HEK293 (cell line): ENCODE data around the gene DEFB110.

Source experiments
- CTCF ChIA-PET: fragments of 350-600 bp; formaldehyde crosslinking; extraction: SDS; loops from one replicate; lab custom pipeline; 2021; ENCODE audit warnings: antibody characterized with exemption; lab: Yijun Ruan, JAX
- POLR2A ChIA-PET: fragments of 300-600 bp; formaldehyde crosslinking; extraction: SDS; loops from one replicate; lab custom pipeline; 2020; ENCODE audit warnings: antibody characterized with exemption, inconsistent platforms; lab: Yijun Ruan, JAX
- H3K27ac ChIP-seq: fragments of 200-500 bp; sonication (Bioruptor generic); 2 replicates; pipeline ENCODE4 v1.5.1; 2014; ENCODE audit warnings: low read depth, low read length, control low read depth, inconsistent platforms; ENCODE audit errors: extremely low read depth
- H3K36me3 ChIP-seq, 2 experiments: fragments of 200-500 bp in 1 of 2; sonication (Bioruptor generic) in 1 of 2; 1 replicate in 1 of 2; 2 replicates in 1 of 2; pipeline ENCODE4 v1.5.1; 2014 to 2017; ENCODE audit warnings: inconsistent platforms in 2 of 2, low read length in 2 of 2; ENCODE audit not compliant: control insufficient read depth in 2 of 2, insufficient read depth in 1 of 2
- H3K4me1 ChIP-seq: fragments of 200-500 bp; sonication (Bioruptor generic); 2 replicates; pipeline ENCODE4 v1.5.1; 2014; ENCODE audit warnings: mild to moderate bottlenecking, low read length, inconsistent platforms; ENCODE audit not compliant: control insufficient read depth, insufficient read depth
- H3K4me3 ChIP-seq: 2 replicates; pipeline ENCODE4 v1.5.1; 2011; ENCODE audit warnings: low read depth, mild to moderate bottlenecking, control low read depth, low read length, moderate library complexity
- H3K9me3 ChIP-seq: fragments of 200-500 bp; sonication (Bioruptor generic); 2 replicates; pipeline ENCODE4 v1.5.1; 2014; ENCODE audit warnings: low read depth, low read length, inconsistent platforms; ENCODE audit not compliant: control insufficient read depth, insufficient read depth
- BCL6B ChIP-seq: fragments of 450-650 bp; formaldehyde crosslinking; IDR thresholded peaks from 2 replicates; pipeline ENCODE4 v1.5.1; 2017; ENCODE audit warnings: missing biosample characterization, missing genetic modification characterization
- ELK4 ChIP-seq: IDR thresholded peaks from 2 replicates; pipeline ENCODE4 v1.6.1; 2011; ENCODE audit warnings: mild to moderate bottlenecking, low read depth, low read length, borderline replicate concordance
- MYNN ChIP-seq: fragments of 450-650 bp; formaldehyde crosslinking; IDR thresholded peaks from 2 replicates; pipeline ENCODE4 v1.5.1; 2016; ENCODE audit warnings: missing biosample characterization, missing genetic modification characterization, borderline replicate concordance
- REPIN1 ChIP-seq: fragments of 450-650 bp; formaldehyde crosslinking; IDR thresholded peaks from 2 replicates; pipeline ENCODE4 v1.5.1; 2017; ENCODE audit warnings: missing biosample characterization, missing genetic modification characterization, low read depth
- YY2 ChIP-seq: fragments of 450-650 bp; formaldehyde crosslinking; IDR thresholded peaks from 2 replicates; pipeline ENCODE4 v1.5.1; 2016; ENCODE audit warnings: missing biosample characterization, missing genetic modification characterization
- ZNF175 ChIP-seq: fragments of 450-650 bp; formaldehyde crosslinking; IDR thresholded peaks from 2 replicates; pipeline ENCODE4 v1.5.1; 2016; ENCODE audit warnings: missing biosample characterization, missing genetic modification characterization
- ZNF19 ChIP-seq: fragments of 450-650 bp; formaldehyde crosslinking; IDR thresholded peaks from 2 replicates; pipeline ENCODE4; 2016; ENCODE audit warnings: missing biosample characterization, missing genetic modification characterization, low read depth
- ZNF2 ChIP-seq: fragments of 450-650 bp; formaldehyde crosslinking; IDR thresholded peaks from 2 replicates; pipeline ENCODE4 v1.5.1; 2016; ENCODE audit warnings: missing biosample characterization, missing genetic modification characterization
- ZNF513 ChIP-seq: fragments of 450-650 bp; IDR thresholded peaks from 2 replicates; pipeline ENCODE4 v1.5.1; 2018; ENCODE audit warnings: missing biosample characterization, missing genetic modification characterization
- ZNF548 ChIP-seq: fragments of 450-650 bp; formaldehyde crosslinking; IDR thresholded peaks from 2 replicates; pipeline ENCODE4 v1.5.1; 2016; ENCODE audit warnings: missing biosample characterization, missing genetic modification characterization
- ZNF561 ChIP-seq: fragments of 450-650 bp; IDR thresholded peaks from 2 replicates; pipeline ENCODE4 v1.5.1; 2018; ENCODE audit warnings: missing biosample characterization, missing genetic modification characterization, borderline replicate concordance
- ZNF645 ChIP-seq: fragments of 450-650 bp; formaldehyde crosslinking; IDR thresholded peaks from 2 replicates; pipeline ENCODE4; 2016; ENCODE audit warnings: missing biosample characterization, missing genetic modification characterization
- ZNF654 ChIP-seq: fragments of 450-650 bp; formaldehyde crosslinking; IDR thresholded peaks from 2 replicates; pipeline ENCODE4 v1.5.1; 2016; ENCODE audit warnings: low read depth, missing biosample characterization, missing genetic modification characterization
- ZNF658 ChIP-seq: fragments of 450-650 bp; formaldehyde crosslinking; IDR thresholded peaks from 2 replicates; pipeline ENCODE4; 2016; ENCODE audit warnings: missing biosample characterization, missing genetic modification characterization
- ZNF670 ChIP-seq: fragments of 450-650 bp; formaldehyde crosslinking; IDR thresholded peaks from 2 replicates; pipeline ENCODE4 v1.5.1; 2016; ENCODE audit warnings: missing biosample characterization, missing genetic modification characterization, low read depth
- ZSCAN5A ChIP-seq: fragments of 450-650 bp; formaldehyde crosslinking; IDR thresholded peaks from 2 replicates; pipeline ENCODE4 v1.5.1; 2016; ENCODE audit warnings: missing biosample characterization, missing genetic modification characterization

DEFB110 gene

GRCh38 chr6:50047026-50047425, 25.2 kb upstream of the DEFB110 start:
- Histone ChIP-seq H3K36me3 (no peaks in the 10 kb centered on the region), H3K4me1 (no peaks in the 10 kb centered on the region), H3K4me3 (no peak overlapping the region), H3K27ac (no peak overlapping the region)
- POLR2A ChIA-PET = no interaction called here
- CTCF ChIA-PET = interaction anchor here (1.7 kb wide), 1 partner anchor 16 kb away, joined by 4 read pairs; no protein-coding TSS in a partner anchor
- no peak for TF ChIP-seq ZNF19 (tag by site-specific recombination)
- TF ChIP-seq MYNN (tag by site-specific recombination) = no peak
- no peak for TF ChIP-seq YY2 (tag by site-specific recombination)
- no peak for TF ChIP-seq BCL6B (tag by site-specific recombination)
- TF ChIP-seq ZNF561 (tag by site-specific recombination) = no peak
- TF ChIP-seq REPIN1 (tag by site-specific recombination) = no peak
- TF ChIP-seq, all 188 proteins: peak for 0
- no peaks in the 10 kb centered on the region for H3K9me3 ChIP-seq

GRCh38 chr6:50030777-50031562, 9.2 kb upstream of the DEFB110 start:
- no peak for TF ChIP-seq ZNF513 (tag by site-specific recombination)
- peak; percentile 61; the same call in 1 of the 2 replicates for TF ChIP-seq ZNF2 (tag by site-specific recombination)
- TF ChIP-seq ZSCAN5A (tag by site-specific recombination) = no peak
- TF ChIP-seq ZNF654 (tag by site-specific recombination) = peak; percentile 21; the same call in 1 of the 2 replicates
- TF ChIP-seq, all 188 proteins: peak for 2
- H3K4me1 ChIP-seq = no peaks in the 10 kb centered on the region
- ChIA-PET POLR2A (no interaction called here), CTCF (interaction anchor here (0.6 to 1.3 kb wide), 8 partner anchors 13 to 327 kb away, joined by 3 to 4 read pairs (median 3); no protein-coding TSS in a partner anchor)
- H3K9me3 ChIP-seq = no peaks in the 10 kb centered on the region
- no peak overlapping the region for H3K27ac ChIP-seq
- no peaks in the 10 kb centered on the region for H3K36me3 ChIP-seq
- no peak overlapping the region for H3K4me3 ChIP-seq

- H3K36me3 ChIP-seq = no peaks in the 10 kb centered on the region
- H3K4me1 ChIP-seq = no peaks in the 10 kb centered on the region
- H3K9me3 ChIP-seq = no peaks in the 10 kb centered on the region
- CTCF ChIA-PET = interaction anchor here (0.6 to 1.3 kb wide), 3 partner anchors 12 to 30 kb away, joined by 3 to 4 read pairs (median 4); no protein-coding TSS in a partner anchor
- TF ChIP-seq ZNF548 (tag by site-specific recombination) (no peak), ZNF175 (tag by site-specific recombination) (no peak), ELK4 (no peak), ZNF658 (tag by site-specific recombination) (no peak), ZNF645 (no peak), ZNF670 (no peak)
- no peak overlapping the region for H3K4me3 ChIP-seq
- POLR2A ChIA-PET = no interaction called here
- no peak overlapping the region for H3K27ac ChIP-seq
Observed at GRCh38 chr6:50030350-50030749, 8.6 kb upstream of the DEFB110 start.
